DMS53 (cell line): ENCODE results near the gene TXNDC2.
"Not testable (repeated sequence)": the region's sequence is repeated elsewhere in the genome, so short reads cannot be mapped to it uniquely, and the experiment has no call there.

Source experiments
- DNase-seq: peaks from one replicate; lab custom pipeline; 2025; lab: John Stamatoyannopoulos, UW

The TXNDC2 gene

DNA sequence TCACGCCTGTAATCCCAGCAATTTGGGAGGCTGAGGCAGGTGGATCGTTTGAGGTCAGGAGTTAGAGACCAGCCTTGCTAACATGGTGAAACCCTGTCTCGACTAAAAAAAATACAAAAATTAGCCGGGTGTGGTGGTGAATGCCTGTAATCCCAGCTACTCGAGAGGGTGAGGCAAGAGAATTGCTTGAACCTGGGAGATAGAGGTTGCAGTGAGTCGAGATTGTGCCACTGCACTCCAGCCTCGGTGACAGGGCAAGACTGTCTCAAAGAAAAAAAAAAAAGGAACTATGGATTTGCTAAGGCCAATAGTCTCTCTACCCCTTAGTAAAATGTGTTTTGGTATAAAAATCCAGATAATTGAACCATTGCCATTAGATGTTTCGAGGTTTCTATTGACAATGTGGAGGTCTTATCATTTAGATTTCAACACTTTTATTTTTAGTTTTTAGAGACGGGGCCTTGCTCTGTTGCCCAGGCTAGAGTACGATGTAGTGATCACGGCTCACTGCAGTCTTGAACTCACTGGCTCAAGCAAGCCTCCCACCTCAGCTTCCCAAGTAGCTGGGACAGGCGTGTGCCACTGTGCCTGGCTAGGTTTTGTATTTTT, 1.1 kb upstream of the TXNDC2 start:
- DNase-seq: no peak

DNA sequence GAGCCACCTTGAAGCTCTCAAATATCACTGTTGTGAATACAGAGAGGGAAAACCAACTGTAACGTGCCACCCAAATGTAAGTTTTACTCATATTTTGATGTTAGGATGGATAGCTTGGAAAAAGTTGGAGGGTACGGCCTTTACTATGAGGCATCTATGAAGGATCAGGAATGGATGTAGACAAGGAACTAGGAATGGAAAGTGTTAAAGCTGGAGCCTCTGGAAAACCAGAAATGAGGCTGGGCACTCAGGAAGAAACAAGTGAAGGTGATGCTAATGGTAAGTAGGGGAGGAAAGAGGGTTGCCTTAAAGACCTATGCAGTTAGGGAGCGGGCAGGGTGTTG, 204 bp downstream of the TXNDC2 start:
- DNase-seq: no peak

DNA sequence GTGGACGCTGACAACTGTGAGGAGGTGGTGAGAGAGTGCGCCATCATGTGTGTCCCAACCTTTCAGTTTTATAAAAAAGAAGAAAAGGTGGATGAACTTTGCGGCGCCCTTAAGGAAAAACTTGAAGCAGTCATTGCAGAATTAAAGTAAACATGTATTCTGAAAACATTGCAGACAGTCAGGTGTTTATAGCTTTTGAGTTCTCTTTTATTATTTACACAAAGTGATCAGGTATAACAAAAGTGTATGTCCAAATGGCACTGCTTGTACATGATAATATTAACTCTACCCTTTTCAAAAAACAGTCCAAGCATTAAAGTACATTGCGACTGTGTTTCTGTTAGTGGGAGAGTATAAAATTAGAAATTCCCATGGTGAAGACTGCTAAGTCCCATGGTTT, 2.2 kb downstream of the TXNDC2 start:
- no peak for DNase-seq

DNA sequence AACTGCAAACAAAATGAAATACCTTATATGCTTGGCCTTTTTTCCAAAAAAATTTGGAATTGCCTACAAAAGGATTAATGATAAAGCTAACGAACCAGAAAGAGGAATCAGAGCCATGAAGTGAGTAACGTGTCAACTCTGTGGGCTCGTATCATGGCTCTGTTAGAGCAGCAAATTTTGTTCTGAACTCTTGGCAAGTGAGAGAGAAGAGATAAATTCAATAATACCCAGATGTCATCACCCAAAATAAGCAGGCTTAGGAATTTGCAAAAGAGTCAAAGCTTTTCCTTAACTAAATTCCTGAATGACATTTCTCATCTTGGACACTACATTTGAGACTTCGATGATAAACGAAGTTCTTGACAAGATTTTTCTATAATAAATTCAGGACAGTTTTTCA, 4.4 kb downstream of the TXNDC2 start:
- no peak for DNase-seq

DNA sequence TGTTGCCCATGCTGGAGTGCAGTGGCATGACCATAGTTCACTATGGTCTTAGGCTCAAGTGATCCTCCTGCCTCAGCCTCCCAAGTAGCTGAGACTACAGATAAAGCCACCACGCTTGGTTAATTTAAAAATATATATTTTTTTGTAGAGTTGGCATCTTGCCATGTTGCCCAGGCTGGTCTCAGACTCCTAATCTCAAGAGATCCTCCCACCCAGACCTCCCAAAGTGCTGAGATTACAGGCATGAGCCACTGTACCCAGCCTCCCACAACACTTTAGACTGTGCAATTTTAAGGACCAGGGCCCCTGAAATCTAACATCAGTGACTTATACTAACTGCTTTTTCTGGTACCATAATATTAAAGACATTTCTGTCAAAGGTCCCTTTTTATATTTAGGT, 5.2 kb downstream of the TXNDC2 start:
- no peak for DNase-seq

DNA sequence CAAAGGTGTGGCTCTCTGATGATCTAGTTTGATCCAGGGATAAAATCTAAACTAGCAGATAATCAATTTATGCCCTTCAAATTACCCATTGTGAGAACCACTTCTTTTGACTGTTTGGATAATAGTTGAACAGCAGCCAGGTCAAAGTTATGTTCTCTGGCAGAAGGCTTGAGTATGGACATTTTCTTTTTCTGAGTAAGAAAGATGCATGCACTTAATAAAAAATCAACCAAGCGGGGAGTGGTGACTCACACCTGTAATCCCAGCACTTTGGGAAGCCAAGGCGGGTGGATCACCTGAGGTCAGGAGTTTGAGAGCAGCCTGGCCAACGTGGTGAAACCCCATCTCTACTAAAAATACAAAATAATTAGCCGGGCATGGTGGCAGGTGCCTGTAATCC, 5.7 kb downstream of the TXNDC2 start:
- DNase-seq: not testable (repeated sequence)

DNA sequence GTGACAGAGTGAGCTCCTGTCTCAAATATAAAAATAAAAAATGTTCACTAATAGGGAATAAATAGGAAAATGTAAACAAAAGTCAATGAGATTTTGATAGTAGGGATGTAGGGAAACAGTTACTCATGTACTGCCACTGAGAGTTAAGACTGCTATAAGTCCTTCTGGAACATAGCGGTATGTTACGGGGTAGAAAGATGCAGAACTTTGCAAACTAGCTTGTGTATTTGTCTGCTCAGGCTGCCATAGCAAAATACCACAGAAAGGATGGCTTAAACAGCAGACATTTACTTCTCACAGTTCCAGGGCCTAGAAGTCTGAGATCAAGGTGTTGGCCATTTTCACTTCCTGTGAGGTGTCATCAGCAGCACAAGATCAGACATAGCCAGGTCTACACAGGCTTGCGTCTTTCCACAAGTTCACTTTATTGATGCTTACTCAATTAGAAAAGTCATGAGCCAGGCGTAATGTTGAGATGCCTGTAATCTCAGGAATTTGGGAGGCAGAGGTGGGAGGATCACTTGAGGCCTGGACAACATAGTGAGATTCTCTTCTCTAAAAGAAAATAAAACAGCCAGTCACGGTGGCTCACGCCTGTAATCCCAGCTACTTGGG, 8.8 kb downstream of the TXNDC2 start:
- DNase-seq: no peak

DNA sequence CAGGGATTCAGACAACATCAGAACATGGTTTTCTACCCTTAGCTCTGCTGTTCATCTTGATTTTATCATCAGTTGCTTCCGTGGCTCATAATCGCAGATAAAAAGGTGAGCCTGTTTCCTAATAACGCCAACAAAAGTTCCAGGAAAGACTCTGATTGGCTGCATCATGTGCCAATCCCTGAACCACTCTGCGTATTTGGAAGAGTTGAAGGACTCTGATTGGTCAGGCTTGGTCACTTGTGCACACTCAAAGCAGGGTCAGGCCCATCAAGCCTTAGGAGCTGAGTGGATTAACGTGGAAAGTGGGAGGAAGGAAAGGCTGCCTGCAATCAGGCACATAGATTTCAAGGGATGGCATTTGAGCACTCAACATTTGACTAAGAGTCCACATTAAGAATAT, 11.4 kb downstream of the TXNDC2 start:
- DNase-seq: no peak

DNA sequence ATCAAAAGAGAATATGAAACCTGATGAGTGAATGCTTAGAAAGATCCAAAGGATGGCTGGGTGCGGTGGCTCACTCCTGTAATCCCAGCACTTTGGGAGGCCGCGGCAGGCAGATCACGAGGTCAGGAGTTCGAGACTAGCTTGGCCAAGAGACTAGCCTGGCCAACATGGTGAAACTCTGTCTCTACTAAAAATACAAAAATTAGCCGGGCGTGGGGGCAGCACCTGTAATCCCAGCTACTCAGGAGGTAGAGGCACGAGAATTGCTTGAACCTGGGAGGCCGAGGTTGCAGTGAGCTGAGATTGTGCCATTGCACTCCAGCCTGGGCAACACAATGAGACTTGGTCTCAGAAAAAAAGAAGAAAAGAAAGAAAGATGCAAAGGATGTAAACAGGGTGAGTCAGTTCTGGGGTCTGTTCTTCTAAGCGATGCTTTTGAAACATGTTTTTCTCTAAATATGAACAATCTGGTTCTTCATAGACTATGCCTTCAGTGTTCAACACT, 12.1 kb downstream of the TXNDC2 start:
- DNase-seq: not testable (repeated sequence)

DNA sequence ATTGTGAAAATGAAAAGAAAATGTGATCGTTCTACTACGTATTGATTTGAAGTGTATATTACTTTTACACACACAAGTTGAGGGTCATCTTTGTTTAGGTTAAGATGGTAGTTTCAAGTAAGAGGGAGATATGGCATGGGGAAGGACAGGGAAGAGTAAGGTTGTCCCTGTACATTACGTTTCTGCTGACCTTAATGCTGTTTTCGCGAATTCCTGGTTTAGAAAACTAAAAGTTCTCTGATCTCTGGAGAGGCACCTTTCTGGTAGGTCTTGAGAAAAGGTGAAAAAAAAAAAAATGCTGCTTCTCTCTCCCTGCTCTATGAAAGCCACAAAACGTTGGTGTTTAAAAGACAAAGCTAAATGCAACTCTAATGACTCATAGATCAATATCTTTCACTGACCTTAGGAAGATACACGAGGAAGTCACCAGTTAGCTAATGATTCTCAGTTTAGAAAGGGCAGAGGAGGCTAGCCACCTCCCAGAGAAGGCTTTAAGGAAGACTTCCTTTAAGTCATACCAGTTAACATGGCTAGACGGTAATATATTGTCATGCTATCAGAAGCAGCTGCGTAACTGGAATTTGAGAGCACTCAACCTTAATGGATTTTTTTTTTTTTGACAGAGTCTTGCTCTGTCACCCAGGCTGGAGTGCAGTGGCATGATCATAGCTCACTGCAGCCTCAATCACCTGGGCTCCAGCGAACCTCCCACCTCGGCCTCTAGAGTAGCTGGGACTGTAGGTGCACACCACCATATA, 13.2 kb downstream of the TXNDC2 start:
- peak; percentile 71 for DNase-seq

DNA sequence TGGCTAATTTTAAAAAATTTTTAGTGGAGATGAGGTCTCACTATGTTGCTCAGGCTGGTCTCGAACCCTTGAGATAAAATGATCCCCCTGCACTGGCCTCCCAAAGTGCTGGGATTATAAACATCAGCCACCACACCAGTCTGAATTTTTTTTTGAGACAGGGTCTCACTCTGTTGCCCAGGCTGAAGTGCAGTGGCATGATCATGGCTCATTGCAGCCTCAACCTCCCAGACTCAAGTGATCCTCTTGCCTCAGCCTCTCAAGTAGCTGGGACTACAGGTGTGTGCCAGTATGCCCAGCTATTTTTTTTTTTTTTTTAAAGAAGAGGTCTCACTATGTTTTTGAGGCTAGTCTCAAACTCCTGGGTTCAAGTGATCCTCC, 13.8 kb downstream of the TXNDC2 start:
- DNase-seq: not testable (repeated sequence)

DNA sequence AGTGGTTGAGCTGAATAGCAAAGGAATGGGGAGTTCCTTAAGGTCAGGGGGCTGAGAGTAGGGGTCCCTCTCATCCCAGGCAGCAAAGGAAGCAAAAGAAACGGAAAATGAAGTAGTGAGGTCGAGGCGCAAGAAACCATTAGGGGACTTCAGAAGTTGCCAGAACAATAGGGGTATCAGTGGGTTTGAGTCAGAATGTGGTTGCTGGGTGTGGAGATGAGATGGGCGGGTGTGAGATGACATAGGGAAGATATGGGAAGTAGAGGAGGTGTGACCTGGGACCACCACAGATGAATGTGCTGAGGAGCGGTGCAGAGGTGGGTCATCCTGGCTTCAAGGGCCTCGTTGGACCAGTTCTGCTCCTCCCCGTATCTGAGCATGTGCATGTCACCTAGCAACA, 14.9 kb downstream of the TXNDC2 start:
- no peak for DNase-seq

DNA sequence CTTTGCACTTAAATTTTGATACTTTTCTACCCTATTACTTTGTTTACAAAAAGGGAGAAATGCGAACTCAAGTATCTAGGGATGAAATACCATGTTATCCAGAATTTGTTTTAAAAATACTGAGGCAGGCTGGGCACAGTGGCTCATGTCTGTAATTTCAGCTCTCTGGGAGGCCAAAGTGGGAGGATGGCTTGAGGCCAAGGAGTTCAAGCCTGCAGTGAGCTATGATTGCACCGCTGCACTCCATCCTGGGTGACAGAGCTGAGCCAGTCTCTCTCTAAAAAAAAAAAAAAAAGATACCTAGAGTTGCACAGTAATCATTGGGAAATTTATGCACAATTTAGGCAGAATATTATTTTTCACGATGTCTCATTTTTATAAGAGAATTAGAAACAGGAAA, 15.6 kb downstream of the TXNDC2 start:
- no peak for DNase-seq

DNA sequence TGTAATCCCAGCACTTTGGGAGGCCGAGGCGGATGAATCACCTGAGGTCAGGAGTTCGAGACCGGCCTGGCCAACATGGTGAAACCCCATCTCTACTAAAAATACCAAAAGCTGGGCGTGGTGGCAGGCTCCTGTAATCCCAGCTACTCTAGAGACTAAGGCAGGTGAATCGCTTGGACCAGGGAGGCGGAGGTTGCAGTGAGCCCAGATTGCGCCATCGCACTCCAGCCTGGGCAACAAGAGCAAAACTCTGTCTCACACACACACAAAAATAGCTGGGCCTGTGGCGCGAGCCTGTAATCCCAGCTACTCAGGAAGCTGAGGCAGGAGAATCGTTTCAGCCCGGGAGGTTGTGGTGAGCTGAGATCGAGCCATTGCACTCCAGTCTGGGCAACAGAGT, 16.5 kb downstream of the TXNDC2 start:
- not testable (repeated sequence) for DNase-seq

DNA sequence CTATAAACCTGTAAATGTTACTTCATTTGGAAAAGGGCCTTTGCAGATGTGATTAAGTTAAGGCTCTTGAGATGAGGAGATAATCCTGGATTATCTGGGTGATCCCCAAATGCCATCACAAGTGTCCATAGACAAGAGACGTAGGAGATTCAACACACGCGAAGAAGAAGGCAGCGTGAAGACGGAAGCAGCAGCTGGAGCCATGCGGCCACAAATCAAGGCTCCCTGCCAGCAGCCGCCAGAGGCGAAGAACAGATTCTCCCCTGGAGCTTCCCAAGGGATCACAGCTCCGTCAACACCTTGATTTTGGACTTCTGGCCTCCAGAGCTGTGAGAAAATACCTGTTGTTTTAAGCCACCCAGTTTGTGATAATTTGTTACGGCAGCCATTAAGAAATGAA, 17.1 kb downstream of the TXNDC2 start:
- no peak for DNase-seq

DNA sequence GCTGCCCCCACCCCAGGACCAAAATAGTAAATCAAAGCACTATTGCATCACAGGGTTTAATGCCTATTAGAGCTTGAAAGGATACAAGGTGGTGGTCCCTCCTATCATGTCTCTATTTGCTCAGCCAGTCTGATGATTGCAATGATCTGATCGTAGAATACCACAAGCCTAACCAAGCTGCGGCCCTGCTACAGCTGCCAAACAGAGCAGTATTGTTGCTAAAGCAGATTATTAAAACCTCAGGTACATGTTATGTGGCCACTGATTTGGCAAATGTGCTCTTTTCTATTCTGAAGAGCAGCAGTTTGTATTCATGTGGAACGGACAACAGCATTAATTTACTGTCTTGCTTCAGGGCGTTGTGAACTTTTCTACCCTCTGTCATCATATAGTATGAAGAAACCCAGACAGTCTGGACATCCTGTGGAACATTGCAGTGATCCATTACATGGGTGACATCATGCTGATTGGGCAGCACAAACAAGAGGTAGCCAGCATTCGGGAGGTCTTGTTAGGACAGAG, 19.7 kb downstream of the TXNDC2 start:
- DNase-seq: no peak

DNA sequence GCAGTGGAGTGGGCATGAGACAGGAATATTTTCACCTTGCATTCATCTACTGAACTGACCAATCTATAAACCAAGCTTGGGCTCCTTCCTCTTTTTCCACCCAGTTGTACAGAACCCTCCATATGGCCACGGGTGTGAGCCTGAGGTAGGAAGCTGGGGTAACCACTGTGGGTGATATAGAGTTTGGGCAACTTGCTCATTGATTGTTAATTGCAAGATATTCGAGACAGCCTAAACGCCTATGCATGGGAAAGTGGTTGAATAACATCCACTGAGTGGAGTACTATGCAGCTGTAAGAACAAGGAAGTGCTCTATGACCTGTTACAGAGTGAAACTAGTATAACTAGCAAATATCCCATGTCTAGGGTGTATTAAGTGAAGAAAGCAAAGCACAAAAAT, 20.7 kb downstream of the TXNDC2 start:
- DNase-seq: no peak

DNA sequence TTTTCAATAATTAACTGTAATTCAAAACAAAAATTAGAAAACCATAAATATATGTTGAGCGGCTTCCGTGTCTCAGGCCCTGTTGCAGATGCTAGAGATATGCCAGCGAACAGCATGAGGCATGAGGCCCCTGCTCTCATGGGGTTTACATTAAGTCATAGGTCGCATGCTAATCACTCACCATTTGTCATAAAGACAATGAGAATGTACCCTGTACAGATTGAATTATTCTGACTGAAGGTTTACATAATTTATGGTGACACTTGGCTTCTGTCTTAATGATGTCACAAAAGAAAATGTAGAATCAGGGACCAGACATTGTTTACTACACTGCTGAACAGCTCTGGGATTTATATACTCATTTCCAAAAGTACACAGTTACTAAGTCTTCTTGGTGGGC, 22.1 kb downstream of the TXNDC2 start:
- DNase-seq: no peak

DNA sequence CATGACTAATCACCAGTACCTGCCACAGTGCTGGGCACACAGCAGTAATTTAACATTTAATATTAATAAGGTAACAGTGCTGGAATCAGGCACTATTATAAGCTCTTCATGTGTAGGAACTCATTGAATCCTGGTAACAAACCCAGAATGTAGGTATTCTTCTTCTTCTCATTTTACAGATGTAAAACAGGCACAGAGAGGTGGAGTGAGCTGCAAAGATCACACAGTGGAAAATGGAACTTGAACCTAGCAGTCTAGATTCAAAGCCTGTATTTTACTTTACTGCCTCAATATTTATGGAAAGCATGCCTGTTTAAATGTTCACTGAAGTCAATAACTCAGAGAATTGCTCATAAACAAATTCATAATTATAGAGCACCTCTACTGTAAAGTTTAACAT, 24.3 kb downstream of the TXNDC2 start:
- no peak for DNase-seq

DNA sequence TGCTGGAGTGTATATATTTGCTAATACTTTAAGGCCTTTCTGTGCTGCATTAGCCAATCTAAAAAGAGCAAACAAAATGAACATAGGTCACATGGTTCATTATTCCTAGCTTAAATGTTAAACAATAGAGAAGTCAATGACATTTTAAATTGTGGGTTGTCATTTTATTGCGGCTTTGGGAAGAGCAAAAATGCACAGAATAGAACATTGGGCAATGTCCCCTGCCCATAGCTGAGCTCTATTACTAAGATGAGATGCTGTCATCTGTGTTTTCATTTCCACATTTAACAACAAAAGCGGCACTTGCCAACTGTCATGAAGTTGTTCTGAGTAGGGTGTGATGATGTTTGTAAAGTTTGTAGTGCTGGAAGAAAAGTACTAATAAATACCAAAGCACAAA, 24.9 kb downstream of the TXNDC2 start:
- no peak for DNase-seq

DNA sequence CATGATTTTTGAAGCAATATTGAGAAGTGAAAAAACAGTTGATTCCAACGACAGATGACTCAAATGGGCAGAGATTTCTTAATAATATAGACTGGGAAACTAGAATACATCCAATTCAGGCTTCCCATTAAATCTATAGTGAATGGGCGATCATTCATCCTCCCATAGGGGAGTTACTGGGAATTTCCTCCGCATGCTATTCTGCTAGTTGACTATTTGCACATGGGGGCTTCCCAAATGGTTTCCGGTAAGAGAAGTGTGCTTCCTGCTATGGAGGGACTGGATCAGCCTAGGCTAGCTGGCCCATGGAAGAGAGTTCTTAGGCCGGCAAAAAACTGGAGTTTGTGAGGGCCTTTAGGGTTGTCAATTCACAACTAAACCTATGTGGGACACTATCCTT, 25.5 kb downstream of the TXNDC2 start:
- no peak for DNase-seq

DNA sequence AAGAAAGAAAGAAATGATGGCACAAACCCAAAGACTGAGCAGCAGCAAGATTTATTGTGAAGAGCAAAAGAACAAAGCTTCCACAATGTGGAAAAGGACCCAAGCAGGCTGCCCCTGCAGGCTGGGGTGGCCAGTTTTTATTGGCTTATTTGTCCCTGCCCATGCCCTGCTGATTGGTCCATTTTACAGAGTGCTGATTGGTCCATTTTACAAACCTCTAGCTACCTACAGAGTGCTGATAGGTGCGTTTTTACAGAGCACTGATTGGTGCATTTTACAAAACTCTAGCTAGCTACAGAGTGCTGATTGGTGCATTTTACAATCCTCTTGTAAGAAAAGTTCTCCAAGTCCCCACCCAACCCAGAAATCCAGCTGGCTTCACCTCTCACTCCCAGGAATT, 26.5 kb downstream of the TXNDC2 start:
- peak; percentile 52 for DNase-seq

DNA sequence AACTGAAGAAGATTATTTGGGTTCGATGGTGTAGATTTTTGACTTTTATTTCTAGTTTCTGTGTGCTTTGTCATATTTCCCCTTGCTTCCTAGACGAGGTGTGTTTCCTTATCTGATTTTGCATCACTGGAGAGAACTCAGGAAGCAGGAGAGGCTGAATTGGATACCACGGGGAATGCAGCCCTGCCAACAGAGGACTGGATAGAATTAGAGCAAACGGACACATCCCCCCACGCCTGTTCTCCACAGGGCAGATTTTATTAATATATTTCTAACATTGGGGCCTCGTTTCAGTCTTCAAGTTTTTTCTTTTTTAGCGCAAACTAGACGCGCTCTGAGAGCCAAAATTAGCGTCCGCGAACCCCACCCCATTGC, 27.4 kb downstream of the TXNDC2 start:
- peak; percentile 84 for DNase-seq
